Endothelial cell (in vitro differentiated cells): ENCODE data around the gene AURKAIP1. TPM values are rescaled to one million over a fixed set of nuclear protein-coding genes. Genes with fewer than 3 reads are reported as not detected.

Experiments used
- DNase-seq: peaks from one replicate; pipeline ENCODE4 v3.0.0; 2021; ENCODE audit warnings: low spot score
- H3K27ac Mint-ChIP-seq: one replicate; pipeline ENCODE4 v1.8.0; 2021; ENCODE audit warnings: mixed read lengths, inconsistent platforms; ENCODE audit not compliant: unreplicated experiment
- H3K27me3 Mint-ChIP-seq: one replicate; pipeline ENCODE4 v1.8.0; 2021; ENCODE audit warnings: mild to moderate bottlenecking, moderate library complexity, mixed read lengths, inconsistent platforms; ENCODE audit not compliant: unreplicated experiment
- H3K36me3 Mint-ChIP-seq: one replicate; pipeline ENCODE4 v1.8.0; 2021; ENCODE audit warnings: mild to moderate bottlenecking, low read depth, mixed read lengths, inconsistent platforms; ENCODE audit not compliant: unreplicated experiment
- H3K4me1 Mint-ChIP-seq: one replicate; pipeline ENCODE4 v1.8.0; 2021; ENCODE audit warnings: mild to moderate bottlenecking, mixed read lengths, inconsistent platforms; ENCODE audit not compliant: unreplicated experiment
- H3K4me3 Mint-ChIP-seq: one replicate; pipeline ENCODE4 v1.8.0; 2021; ENCODE audit warnings: mild to moderate bottlenecking, mixed read lengths, inconsistent platforms; ENCODE audit not compliant: unreplicated experiment
- H3K9me3 Mint-ChIP-seq: one replicate; pipeline ENCODE4 v1.8.0; 2021; ENCODE audit warnings: mixed read lengths, inconsistent platforms; ENCODE audit not compliant: unreplicated experiment
- total RNA-seq: library from RNA; stranded (reverse); fragmentation: NEBNext Ultra II Directional; extraction: Animal tissue kit (Norgen Biotek cat#: 25700); gene quantifications from one replicate; pipeline ENCODE4 v1.2.1, GENCODE V29; 2021; ENCODE audit not compliant: unreplicated experiment
- TF ChIP-seq, protein P1 (sequence below): fragments of 200-600 bp; sonication (generic); IDR thresholded peaks from one replicate; pipeline ENCODE4 v1.5.0; 2021; ENCODE audit warnings: antibody characterized with exemption; ENCODE audit not compliant: unreplicated experiment

AURKAIP1 gene
- total RNA-seq, 1 donor from 2014 or later = 128 TPM

- TF ChIP-seq, protein P1, sequence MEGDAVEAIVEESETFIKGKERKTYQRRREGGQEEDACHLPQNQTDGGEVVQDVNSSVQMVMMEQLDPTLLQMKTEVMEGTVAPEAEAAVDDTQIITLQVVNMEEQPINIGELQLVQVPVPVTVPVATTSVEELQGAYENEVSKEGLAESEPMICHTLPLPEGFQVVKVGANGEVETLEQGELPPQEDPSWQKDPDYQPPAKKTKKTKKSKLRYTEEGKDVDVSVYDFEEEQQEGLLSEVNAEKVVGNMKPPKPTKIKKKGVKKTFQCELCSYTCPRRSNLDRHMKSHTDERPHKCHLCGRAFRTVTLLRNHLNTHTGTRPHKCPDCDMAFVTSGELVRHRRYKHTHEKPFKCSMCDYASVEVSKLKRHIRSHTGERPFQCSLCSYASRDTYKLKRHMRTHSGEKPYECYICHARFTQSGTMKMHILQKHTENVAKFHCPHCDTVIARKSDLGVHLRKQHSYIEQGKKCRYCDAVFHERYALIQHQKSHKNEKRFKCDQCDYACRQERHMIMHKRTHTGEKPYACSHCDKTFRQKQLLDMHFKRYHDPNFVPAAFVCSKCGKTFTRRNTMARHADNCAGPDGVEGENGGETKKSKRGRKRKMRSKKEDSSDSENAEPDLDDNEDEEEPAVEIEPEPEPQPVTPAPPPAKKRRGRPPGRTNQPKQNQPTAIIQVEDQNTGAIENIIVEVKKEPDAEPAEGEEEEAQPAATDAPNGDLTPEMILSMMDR = no peak
- Mint-ChIP-seq H3K36me3 (peaks cover 6% of the 10 kb centered on the region), H3K27ac (no peak overlapping the region), H3K9me3 (no peaks in the 10 kb centered on the region), H3K27me3 (peaks cover 21% of the 10 kb centered on the region), H3K4me1 (peaks cover 4% of the 10 kb centered on the region), H3K4me3 (no peak overlapping the region)
- no peak for DNase-seq
Measured at GRCh38 chr1:1353389-1354151, 21.4 kb downstream of the AURKAIP1 start.

DNA sequence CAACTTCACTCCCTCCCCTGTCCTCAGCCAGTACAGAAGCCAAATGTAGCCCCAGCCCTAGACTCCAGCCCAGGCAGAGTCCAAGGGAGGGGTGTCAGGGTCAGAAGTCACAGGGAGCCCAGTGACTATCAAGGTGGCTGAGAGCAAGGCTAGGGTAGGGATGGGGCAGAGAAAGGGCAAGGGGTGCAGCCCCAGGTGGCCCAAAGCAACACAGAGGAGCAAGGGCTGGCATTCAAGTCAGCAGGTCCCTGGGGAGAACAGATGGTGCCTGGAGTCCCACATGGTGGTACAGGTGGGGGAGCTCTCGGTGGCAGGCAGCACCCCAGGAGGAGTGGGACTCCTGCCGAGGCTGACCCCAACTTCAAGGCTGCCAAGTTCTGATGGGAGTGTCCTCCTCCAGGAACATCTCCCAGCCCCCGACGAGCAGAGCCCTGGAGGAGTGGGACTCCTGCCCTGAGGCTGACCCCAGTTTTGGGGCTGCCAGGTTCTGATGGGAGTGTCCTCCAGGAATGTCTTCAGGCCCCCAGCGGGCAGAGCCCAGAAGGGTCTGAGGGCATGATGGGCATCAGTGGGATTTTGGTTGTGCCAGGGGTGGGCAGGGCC is 22.1 kb downstream of the AURKAIP1 start:
- Mint-ChIP-seq H3K36me3 (peaks cover 6% of the 10 kb centered on the region), H3K4me3 (no peak overlapping the region), H3K27ac (no peak overlapping the region), H3K9me3 (no peaks in the 10 kb centered on the region), H3K4me1 (peaks cover 4% of the 10 kb centered on the region), H3K27me3 (peaks cover 23% of the 10 kb centered on the region)
- TF ChIP-seq, protein P1 = no peak
- no peak for DNase-seq

DNA sequence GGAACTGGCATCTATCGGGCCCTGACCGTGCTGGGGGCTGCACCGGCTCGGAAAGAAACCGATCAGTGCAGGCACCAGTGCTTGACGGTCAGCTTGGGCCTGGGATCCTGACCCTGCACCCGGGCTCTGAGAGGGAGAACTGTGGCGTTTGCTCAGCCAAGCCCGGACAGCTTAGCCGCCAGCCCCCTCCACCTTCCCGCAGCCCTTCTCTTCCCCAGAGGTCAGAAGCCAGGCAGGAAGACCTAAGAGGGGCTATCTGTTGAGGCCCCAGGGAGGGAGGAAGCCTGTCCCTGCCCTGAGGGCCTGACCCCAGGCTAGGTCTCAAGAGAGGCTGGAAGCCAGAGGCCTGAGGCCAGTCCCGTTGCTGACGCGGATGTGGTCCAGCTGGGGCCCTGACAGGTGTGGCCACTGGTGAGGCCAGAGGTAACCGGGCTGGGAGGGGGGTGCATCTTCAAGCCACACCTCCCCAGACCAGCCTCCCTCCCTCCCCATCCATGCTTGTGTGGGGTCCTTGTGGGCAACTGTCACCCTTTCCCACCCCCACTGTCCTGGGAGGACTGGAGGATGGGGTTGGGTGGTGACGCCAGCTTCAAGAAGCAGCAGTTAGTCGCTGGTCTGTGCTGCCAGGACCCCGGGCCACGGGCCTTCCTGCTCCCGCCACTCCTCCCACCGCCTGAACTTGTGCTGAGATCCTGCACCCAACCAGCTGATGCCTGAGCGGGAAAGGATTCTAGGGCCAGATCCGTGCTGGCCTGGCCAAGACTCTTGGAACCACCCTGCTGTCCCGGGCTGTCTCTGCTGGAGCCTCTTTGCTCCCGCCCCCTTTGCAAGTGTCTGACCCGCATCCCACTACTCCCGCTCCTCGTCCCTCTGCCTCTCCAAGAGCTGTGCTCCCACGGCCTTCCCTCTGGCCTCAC is 23.2 kb downstream of the AURKAIP1 start:
- TF ChIP-seq, protein P1 = no peak
- Mint-ChIP-seq H3K4me1 (peaks cover 4% of the 10 kb centered on the region), H3K27ac (peak overlapping the region; percentile 61), H3K9me3 (no peaks in the 10 kb centered on the region), H3K27me3 (peaks cover 23% of the 10 kb centered on the region), H3K4me3 (peak overlapping the region; percentile 84), H3K36me3 (peaks cover 6% of the 10 kb centered on the region)
- no peak for DNase-seq

GRCh38 chr1:1349256-1350012 is 25.6 kb downstream of the AURKAIP1 start, which contains the start of gene DVL1:
DVL1 (minus strand) TSS chr1:1349418; CDS start chr1:1349065, 353 bp downstream.
- H3K27me3 Mint-ChIP-seq = peaks cover 24% of the 10 kb centered on the region
- H3K4me1 Mint-ChIP-seq = peaks cover 4% of the 10 kb centered on the region
- DNase-seq = peak; percentile 82
- peak within 1 kb of the TSS; percentile 84 for H3K4me3 Mint-ChIP-seq
- no peak within 1 kb of the TSS for H3K27ac Mint-ChIP-seq
- peaks cover 6% of the 10 kb centered on the region for H3K36me3 Mint-ChIP-seq
- TF ChIP-seq, protein P1 = peak; percentile 50
- no peaks in the 10 kb centered on the region for H3K9me3 Mint-ChIP-seq
